SU-DHL-6 (cell line): Measurements from ENCODE around the gene KBTBD7.

Experiments
- EZH2phosphoT487 ChIP-seq: fragments of 200-600 bp; sonication (generic), shearing (Covaris generic); conservative IDR thresholded peaks from 2 replicates; pipeline ENCODE4 v1.6.1; 2018; ENCODE audit warnings: mild to moderate bottlenecking, antibody characterized with exemption, low read length, moderate library complexity, mixed read lengths
- TF ChIP-seq, protein P1 (sequence below): fragments of 200-600 bp; sonication (generic); IDR thresholded peaks from one replicate; pipeline ENCODE4 v1.5.1; 2017; ENCODE audit warnings: antibody characterized with exemption, mild to moderate bottlenecking, low read length, moderate library complexity; ENCODE audit not compliant: insufficient read depth, poor library complexity, severe bottlenecking

DNA sequence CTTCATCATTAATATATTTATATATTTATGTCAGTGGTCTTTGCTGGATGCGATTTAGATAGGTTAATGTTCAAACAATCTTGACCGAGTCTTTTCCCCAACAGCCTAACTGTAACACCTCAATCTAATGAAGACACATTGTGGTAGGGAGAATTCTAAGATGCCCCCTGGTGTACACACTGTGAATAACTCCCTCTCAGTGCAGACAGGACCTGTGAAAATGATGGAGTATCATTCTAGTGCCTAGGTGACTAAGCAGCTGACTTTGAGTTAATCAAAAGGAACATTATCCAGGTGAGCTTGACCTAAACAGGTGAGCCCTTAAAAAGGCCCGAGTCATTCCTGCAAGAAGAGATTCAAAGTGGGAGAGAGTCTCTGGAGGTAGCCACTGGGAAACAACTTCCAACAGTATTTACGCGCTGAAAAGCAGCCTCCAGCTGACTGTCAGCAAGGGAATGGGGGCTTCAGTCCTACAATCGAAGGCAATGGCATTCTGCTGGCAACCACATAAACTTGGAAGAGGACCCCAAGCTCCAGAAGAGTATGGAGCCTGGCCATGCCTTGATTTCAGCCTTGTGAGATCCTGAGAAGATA lies 28.0 kb upstream of the KBTBD7 start:
- TF ChIP-seq, protein P1, sequence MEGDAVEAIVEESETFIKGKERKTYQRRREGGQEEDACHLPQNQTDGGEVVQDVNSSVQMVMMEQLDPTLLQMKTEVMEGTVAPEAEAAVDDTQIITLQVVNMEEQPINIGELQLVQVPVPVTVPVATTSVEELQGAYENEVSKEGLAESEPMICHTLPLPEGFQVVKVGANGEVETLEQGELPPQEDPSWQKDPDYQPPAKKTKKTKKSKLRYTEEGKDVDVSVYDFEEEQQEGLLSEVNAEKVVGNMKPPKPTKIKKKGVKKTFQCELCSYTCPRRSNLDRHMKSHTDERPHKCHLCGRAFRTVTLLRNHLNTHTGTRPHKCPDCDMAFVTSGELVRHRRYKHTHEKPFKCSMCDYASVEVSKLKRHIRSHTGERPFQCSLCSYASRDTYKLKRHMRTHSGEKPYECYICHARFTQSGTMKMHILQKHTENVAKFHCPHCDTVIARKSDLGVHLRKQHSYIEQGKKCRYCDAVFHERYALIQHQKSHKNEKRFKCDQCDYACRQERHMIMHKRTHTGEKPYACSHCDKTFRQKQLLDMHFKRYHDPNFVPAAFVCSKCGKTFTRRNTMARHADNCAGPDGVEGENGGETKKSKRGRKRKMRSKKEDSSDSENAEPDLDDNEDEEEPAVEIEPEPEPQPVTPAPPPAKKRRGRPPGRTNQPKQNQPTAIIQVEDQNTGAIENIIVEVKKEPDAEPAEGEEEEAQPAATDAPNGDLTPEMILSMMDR: peak; percentile 86
- no peak for TF ChIP-seq EZH2phosphoT487
